Cerebellar nuclear complex (tissue), 1 donor: ENCODE measurements around the gene GALNT17.
"Not testable (repeated sequence)": the region's sequence is repeated elsewhere in the genome, so short reads cannot be mapped to it uniquely, and the experiment has no call there.

Source experiments
- DNase-seq, 2 experiments: peaks; one replicate each; lab custom pipeline; 2025; lab: John Stamatoyannopoulos, UW

The GALNT17 gene

GRCh38 chr7:71566376-71566775 lies 434.4 kb downstream of the GALNT17 start:
- no peak for DNase-seq

GRCh38 chr7:71566991-71567390 lies 435.0 kb downstream of the GALNT17 start:
- no peak for DNase-seq

GRCh38 chr7:71574153-71574860 lies 442.4 kb downstream of the GALNT17 start:
- no peak for DNase-seq

GRCh38 chr7:71580027-71580426 lies 448.1 kb downstream of the GALNT17 start:
- no peak for DNase-seq

GRCh38 chr7:71584256-71584655 lies 452.3 kb downstream of the GALNT17 start:
- no peak for DNase-seq

GRCh38 chr7:71591876-71592275 lies 459.9 kb downstream of the GALNT17 start:
- DNase-seq, result peak; percentile 69 to 91

- DNase-seq, result not testable (repeated sequence)
Measured at GRCh38 chr7:71592388-71592787, 460.4 kb downstream of the GALNT17 start.

- no peak for DNase-seq
Measured at GRCh38 chr7:71594736-71595135, 462.8 kb downstream of the GALNT17 start.

GRCh38 chr7:71595176-71595575 lies 463.2 kb downstream of the GALNT17 start:
- DNase-seq, result no peak

GRCh38 chr7:71598553-71598952 lies 466.6 kb downstream of the GALNT17 start:
- DNase-seq, result no peak

- no peak for DNase-seq
Measured at GRCh38 chr7:71601851-71602250, 469.9 kb downstream of the GALNT17 start.

- DNase-seq, result no peak
Measured at GRCh38 chr7:71604818-71605414, 473.0 kb downstream of the GALNT17 start.

GRCh38 chr7:71611986-71612385 lies 480.0 kb downstream of the GALNT17 start:
- DNase-seq, result no peak

- peak in 1 of 2 experiments; percentile 51 for DNase-seq
Measured at GRCh38 chr7:71612911-71613310, 481.0 kb downstream of the GALNT17 start.

- DNase-seq, result peak in 1 of 2 experiments; percentile 60
Measured at GRCh38 chr7:71613313-71613712, 481.4 kb downstream of the GALNT17 start.

- peak; percentile 81 to 86 for DNase-seq
Measured at GRCh38 chr7:71615017-71615416, 483.1 kb downstream of the GALNT17 start.

- no peak for DNase-seq
Measured at GRCh38 chr7:71616217-71616616, 484.3 kb downstream of the GALNT17 start.

GRCh38 chr7:71618278-71618677 lies 486.3 kb downstream of the GALNT17 start:
- no peak for DNase-seq

- DNase-seq, result peak in 1 of 2 experiments; percentile 25
Measured at GRCh38 chr7:71625545-71625944, 493.6 kb downstream of the GALNT17 start.

- no peak for DNase-seq
Measured at GRCh38 chr7:71626206-71626605, 494.3 kb downstream of the GALNT17 start.

- DNase-seq, result no peak
Measured at GRCh38 chr7:71627651-71628050, 495.7 kb downstream of the GALNT17 start.

- DNase-seq, result peak; percentile 4 to 13
Measured at GRCh38 chr7:71630516-71630915, 498.6 kb downstream of the GALNT17 start.

GRCh38 chr7:71633551-71634008 lies 501.6 kb downstream of the GALNT17 start:
- DNase-seq, result no peak

GRCh38 chr7:71635849-71636248 lies 503.9 kb downstream of the GALNT17 start:
- DNase-seq, result not testable (repeated sequence)
